Activated B cell treated with CpG ODN at 0.5 μM for 24 hours (primary cell): Measurements from ENCODE around the gene POLR2M. TPM values are rescaled to one million over a fixed set of nuclear protein-coding genes. Genes with fewer than 3 reads are reported as not detected.

Experiments
- ATAC-seq: fragments of 200-7000 bp; cut with Tn5 transposase; one replicate; pipeline ENCODE4 v1.10.0; 2021; ENCODE audit warnings: low read depth, mild to moderate bottlenecking, moderate library complexity
- CTCF ChIA-PET: fragments of 350-600 bp; sonication (Branson Sonifier 250); formaldehyde crosslinking; loops from one replicate; lab custom pipeline; 2021; ENCODE audit warnings: antibody characterized with exemption; lab: Charles Lee
- POLR2A ChIA-PET: fragments of 350-600 bp; sonication (Branson Sonifier 250); formaldehyde crosslinking; loops from one replicate; lab custom pipeline; 2021; ENCODE audit warnings: antibody characterized with exemption; lab: Charles Lee
- DNase-seq: peaks from one replicate; pipeline ENCODE4 v3.0.0; 2022
- H3K27ac Mint-ChIP-seq: one replicate; pipeline ENCODE4 v1.8.0; 2020; ENCODE audit warnings: mixed read lengths
- H3K27me3 Mint-ChIP-seq: one replicate; pipeline ENCODE4 v1.8.0; 2021; ENCODE audit warnings: mixed read lengths
- H3K36me3 Mint-ChIP-seq: one replicate; pipeline ENCODE4 v1.8.0; 2021; ENCODE audit warnings: low read depth, mixed read lengths
- H3K4me1 Mint-ChIP-seq: one replicate; pipeline ENCODE4 v1.8.0; 2021; ENCODE audit warnings: mixed read lengths
- H3K4me3 Mint-ChIP-seq: one replicate; pipeline ENCODE4 v1.8.0; 2020; ENCODE audit warnings: mild to moderate bottlenecking, mixed read lengths
- H3K9me3 Mint-ChIP-seq: one replicate; pipeline ENCODE4 v1.8.0; 2020; ENCODE audit warnings: mixed read lengths
- CTCF ChIP-seq: fragments of 200-600 bp; IDR thresholded peaks from one replicate; pipeline ENCODE4 v1.8.0; 2022; ENCODE audit warnings: antibody characterized with exemption, mild to moderate bottlenecking
- intact Hi-C: fragments of 100-400 bp; cut with micrococcal nuclease; formaldehyde crosslinking; loops from one replicate; pipeline ENCODE4 v1.15.1; 2024
- total RNA-seq: library from RNA; stranded (reverse); gene quantifications from 2 replicates; pipeline ENCODE4 v1.2.3, GENCODE V29; 2022

Gene POLR2M
- total RNA-seq, 1 donor from 2014 or later, result 65.2 TPM

- ChIA-PET POLR2A (no interaction called here), CTCF (no interaction called here)
- DNase-seq (no peak), ATAC-seq (no peak)
- no peaks in the 10 kb centered on the region for H3K4me1 Mint-ChIP-seq
- H3K4me3 Mint-ChIP-seq, result no peak overlapping the region
- no peak overlapping the region for H3K27ac Mint-ChIP-seq
- no peak for TF ChIP-seq CTCF
- H3K9me3 Mint-ChIP-seq, result no peaks in the 10 kb centered on the region
- no peaks in the 10 kb centered on the region for H3K36me3 Mint-ChIP-seq
- intact Hi-C loops, result no loop called here
- H3K27me3 Mint-ChIP-seq, result peaks cover 13% of the 10 kb centered on the region
These were observed 15.4 kb upstream of the POLR2M start for GRCh38 chr15:57691082-57691481.

GRCh38 chr15:57692709-57693108 lies 13.8 kb upstream of the POLR2M start:
- no peaks in the 10 kb centered on the region for H3K4me1 Mint-ChIP-seq
- no peak overlapping the region for H3K27ac Mint-ChIP-seq
- ATAC-seq, result no peak
- H3K27me3 Mint-ChIP-seq, result peaks cover 26% of the 10 kb centered on the region
- no peak for TF ChIP-seq CTCF
- intact Hi-C loops, result no loop called here
- H3K36me3 Mint-ChIP-seq, result no peaks in the 10 kb centered on the region
- no peak overlapping the region for H3K4me3 Mint-ChIP-seq
- no peaks in the 10 kb centered on the region for H3K9me3 Mint-ChIP-seq
- no peak for DNase-seq
- CTCF ChIA-PET, result no interaction called here
- POLR2A ChIA-PET, result no interaction called here

- no peak for ATAC-seq
- intact Hi-C loops, result no loop called here
- Mint-ChIP-seq H3K9me3 (no peaks in the 10 kb centered on the region), H3K27me3 (peaks cover 36% of the 10 kb centered on the region), H3K36me3 (no peaks in the 10 kb centered on the region), H3K27ac (no peak overlapping the region), H3K4me1 (no peaks in the 10 kb centered on the region), H3K4me3 (no peak overlapping the region)
- CTCF ChIA-PET, result no interaction called here
- POLR2A ChIA-PET, result no interaction called here
- no peak for TF ChIP-seq CTCF
- DNase-seq, result no peak
These were observed 12.2 kb upstream of the POLR2M start for GRCh38 chr15:57694279-57694678.

- no peaks in the 10 kb centered on the region for H3K9me3 Mint-ChIP-seq
- ATAC-seq, result no peak
- H3K4me1 Mint-ChIP-seq, result no peaks in the 10 kb centered on the region
- ChIA-PET CTCF (no interaction called here), POLR2A (no interaction called here)
- no peaks in the 10 kb centered on the region for H3K36me3 Mint-ChIP-seq
- TF ChIP-seq CTCF, result no peak
- intact Hi-C loops, result loop anchor here (5.0 kb wide), 1 partner anchor 49 kb away; no protein-coding TSS in a partner anchor
- no peak overlapping the region for H3K27ac Mint-ChIP-seq
- H3K4me3 Mint-ChIP-seq, result no peak overlapping the region
- peaks cover 49% of the 10 kb centered on the region for H3K27me3 Mint-ChIP-seq
- DNase-seq, result no peak
These were observed 10.4 kb upstream of the POLR2M start for GRCh38 chr15:57696146-57696545.

- intact Hi-C loops, result loop anchor here (5.0 kb wide), 1 partner anchor 50 kb away; no protein-coding TSS in a partner anchor
- ChIA-PET POLR2A (no interaction called here), CTCF (no interaction called here)
- H3K4me1 Mint-ChIP-seq, result no peaks in the 10 kb centered on the region
- ATAC-seq (no peak), DNase-seq (no peak)
- no peak overlapping the region for H3K4me3 Mint-ChIP-seq
- H3K9me3 Mint-ChIP-seq, result no peaks in the 10 kb centered on the region
- peaks cover 57% of the 10 kb centered on the region for H3K27me3 Mint-ChIP-seq
- TF ChIP-seq CTCF, result no peak
- no peak overlapping the region for H3K27ac Mint-ChIP-seq
- no peaks in the 10 kb centered on the region for H3K36me3 Mint-ChIP-seq
These were observed 8.9 kb upstream of the POLR2M start for GRCh38 chr15:57697588-57697987.
